H1 (cell line): ENCODE data around the gene MGAT5. TPM values are rescaled to one million over a fixed set of nuclear protein-coding genes. Genes with fewer than 3 reads are reported as not detected.

Source experiments
- CTCF ChIA-PET: fragments of 300-600 bp; sonication (Branson Sonifier 250); formaldehyde crosslinking; loops from one replicate; lab custom pipeline; 2021; ENCODE audit not compliant: partially characterized antibody; lab: Charles Lee
- POLR2A ChIA-PET: fragments of 300-600 bp; sonication (Branson Sonifier 250); formaldehyde crosslinking; loops from one replicate; lab custom pipeline; 2021; ENCODE audit warnings: inconsistent platforms; ENCODE audit not compliant: partially characterized antibody; lab: Charles Lee
- DNase-seq, 2 experiments: peaks; one replicate each; pipeline versions ENCODE4 v3.0.0 to v3.0.0-alpha.2; 2010 to 2022; ENCODE audit warnings: low spot score in 2 of 2, low read depth in 1 of 2, mixed read lengths in 1 of 2
- FAIRE-seq: peaks from 2 replicates; lab custom pipeline; 2011; peaks lifted over from hg19 to GRCh38; lab: Jason Lieb, UNC
- H2AFZ ChIP-seq: 2 replicates; pipeline ENCODE4 v1.8.1; 2012; ENCODE audit warnings: low read length, inconsistent platforms
- H2AK5ac ChIP-seq: 2 replicates; pipeline ENCODE4 v1.6.1; 2013; ENCODE audit warnings: low read depth, low read length
- H2BK120ac ChIP-seq: replicated peaks from 2 replicates; pipeline ENCODE3; 2013; ENCODE audit warnings: low read depth, low read length, inconsistent platforms
- H2BK12ac ChIP-seq: 2 replicates; pipeline ENCODE4 v1.6.1; 2013; ENCODE audit warnings: low read depth, low read length
- H2BK15ac ChIP-seq: 2 replicates; pipeline ENCODE4 v1.6.1; 2013; ENCODE audit warnings: low read length
- H2BK20ac ChIP-seq: 2 replicates; pipeline ENCODE4 v1.6.1; 2013; ENCODE audit warnings: low read length
- H2BK5ac ChIP-seq: 2 replicates; pipeline ENCODE4 v1.6.1; 2013; ENCODE audit warnings: low read depth, low read length
- H3K14ac ChIP-seq: 2 replicates; pipeline ENCODE4 v1.6.1; 2013; ENCODE audit warnings: inconsistent platforms; ENCODE audit not compliant: insufficient read length
- H3K18ac ChIP-seq: 2 replicates; pipeline ENCODE4 v1.6.1; 2013; ENCODE audit warnings: low read length; ENCODE audit errors: extremely low read depth
- H3K23ac ChIP-seq: 2 replicates; pipeline ENCODE4 v1.6.1; 2013; ENCODE audit warnings: inconsistent platforms; ENCODE audit not compliant: insufficient read length
- H3K23me2 ChIP-seq: 2 replicates; pipeline ENCODE4 v1.6.1; 2013; ENCODE audit warnings: low read depth, low read length
- H3K27ac ChIP-seq: 2 replicates; pipeline ENCODE4 v1.6.1; 2011; ENCODE audit warnings: low read depth, low read length, inconsistent platforms
- H3K27me3 ChIP-seq, 4 experiments: replicated peaks in 1 of 4; 1 replicate in 1 of 4; 2 replicates in 3 of 4; pipeline versions ENCODE4 v1.6.1 to v1.8.1; 2011 to 2013; ENCODE audit warnings: low read length in 3 of 4, mild to moderate bottlenecking in 3 of 4, inconsistent platforms in 2 of 4, mixed read lengths in 2 of 4, moderate library complexity in 1 of 4; ENCODE audit not compliant: control insufficient read depth in 3 of 4, insufficient read depth in 3 of 4; ENCODE audit errors: extremely low read depth in 1 of 4
- H3K36me3 ChIP-seq, 4 experiments: 2 replicates each; pipeline versions ENCODE4 v1.6.1 to v1.8.1; 2011 to 2013; ENCODE audit warnings: mild to moderate bottlenecking in 4 of 4, low read length in 3 of 4, moderate library complexity in 2 of 4, control low read depth in 1 of 4, inconsistent platforms in 1 of 4; ENCODE audit not compliant: insufficient read depth in 4 of 4, control insufficient read depth in 2 of 4
- H3K4ac ChIP-seq: replicated peaks from 2 replicates; pipeline ENCODE3; 2013; ENCODE audit warnings: low read length, low read depth, mixed read lengths, inconsistent platforms; ENCODE audit not compliant: insufficient read length
- H3K4me1 ChIP-seq, 4 experiments: replicated peaks in 1 of 4; 1 replicate in 1 of 4; 2 replicates in 3 of 4; pipeline versions ENCODE4 v1.6.1 to v1.8.1; 2011 to 2013; ENCODE audit warnings: low read length in 3 of 4, inconsistent platforms in 2 of 4, mixed read lengths in 1 of 4; ENCODE audit not compliant: insufficient read depth in 4 of 4, control insufficient read depth in 3 of 4
- H3K4me2 ChIP-seq, 2 experiments: 2 replicates each; pipeline versions ENCODE4 v1.6.1 to v1.8.1; 2011 to 2013; ENCODE audit warnings: low read depth in 2 of 2, low read length in 2 of 2, control low read depth in 1 of 2, inconsistent platforms in 1 of 2, mild to moderate bottlenecking in 1 of 2; ENCODE audit not compliant: insufficient read depth in 1 of 2
- H3K4me3 ChIP-seq, 4 experiments: fragments of 200-600, 300-600 bp in 1 of 4; sonication (generic), shearing (Covaris generic), sonication (Bioruptor Twin) in 1 of 4; 2 replicates each; pipeline versions ENCODE4 v1.5.1 to v1.8.1; 2011 to 2016; ENCODE audit warnings: low read length in 4 of 4, low read depth in 3 of 4, control low read depth in 2 of 4, inconsistent platforms in 2 of 4, mild to moderate bottlenecking in 2 of 4, mixed read lengths in 1 of 4, moderate library complexity in 1 of 4; ENCODE audit not compliant: insufficient read depth in 2 of 4; ENCODE audit errors: extremely low read depth in 1 of 4
- H3K56ac ChIP-seq: replicated peaks from 2 replicates; pipeline ENCODE3; 2013; ENCODE audit warnings: low read depth, mild to moderate bottlenecking, mixed read lengths, low read length, inconsistent platforms; ENCODE audit not compliant: insufficient read length
- H3K79me1 ChIP-seq: 2 replicates; pipeline ENCODE4 v1.6.1; 2013; ENCODE audit warnings: low read depth, low read length, control low read depth
- H3K79me2 ChIP-seq, 2 experiments: 2 replicates each; pipeline versions ENCODE4 v1.6.1 to v1.8.1; 2012 to 2013; ENCODE audit warnings: low read length in 2 of 2, mild to moderate bottlenecking in 2 of 2, inconsistent platforms in 1 of 2; ENCODE audit not compliant: insufficient read depth in 2 of 2, control insufficient read depth in 1 of 2
- H3K9ac ChIP-seq, 4 experiments: replicated peaks in 1 of 4; 1 replicate in 1 of 4; 2 replicates in 3 of 4; pipeline versions ENCODE4 v1.6.1 to v1.8.1; 2011 to 2013; ENCODE audit warnings: low read depth in 3 of 4, low read length in 3 of 4, control low read depth in 2 of 4, mild to moderate bottlenecking in 2 of 4, moderate library complexity in 2 of 4, inconsistent platforms in 1 of 4; ENCODE audit errors: extremely low read depth in 1 of 4
- H3K9me3 ChIP-seq, 2 experiments: 2 replicates each; pipeline versions ENCODE4 v1.6.1 to v1.8.1; 2012 to 2013; ENCODE audit warnings: mild to moderate bottlenecking in 2 of 2, moderate library complexity in 2 of 2, control low read depth in 1 of 2, inconsistent platforms in 1 of 2, low read depth in 1 of 2, low read length in 1 of 2, mixed read lengths in 1 of 2; ENCODE audit not compliant: insufficient read depth in 2 of 2
- H4K20me1 ChIP-seq, 2 experiments: replicated peaks in 1 of 2; 2 replicates each; pipeline versions ENCODE3 to v1.8.1; 2011 to 2013; ENCODE audit warnings: inconsistent platforms in 2 of 2, low read length in 2 of 2, mild to moderate bottlenecking in 1 of 2; ENCODE audit not compliant: insufficient read depth in 2 of 2, control insufficient read depth in 1 of 2
- H4K5ac ChIP-seq: 2 replicates; pipeline ENCODE4 v1.6.1; 2013; ENCODE audit warnings: low read length, low read depth, mixed read lengths, inconsistent platforms; ENCODE audit not compliant: insufficient read length
- H4K8ac ChIP-seq: 2 replicates; pipeline ENCODE4 v1.8.0; 2013; ENCODE audit warnings: mild to moderate bottlenecking, moderate library complexity, low read length, inconsistent platforms; ENCODE audit not compliant: insufficient read depth; ENCODE audit errors: extremely low read depth
- H4K91ac ChIP-seq: replicated peaks from 2 replicates; pipeline ENCODE3; 2013; ENCODE audit warnings: low read length, mixed read lengths, inconsistent platforms; ENCODE audit not compliant: insufficient read length
- ATF3 ChIP-seq: IDR thresholded peaks from 2 replicates; pipeline ENCODE4 v1.6.1; 2011; ENCODE audit warnings: low read depth, mild to moderate bottlenecking, low read length; ENCODE audit not compliant: insufficient read depth
- CTCF ChIP-seq, 3 experiments: IDR thresholded peaks; 1 replicate in 2 of 3; 2 replicates in 1 of 3; pipeline versions ENCODE4 v1.5.1 to v1.6.1; 2011; ENCODE audit warnings: low read length in 3 of 3, mild to moderate bottlenecking in 3 of 3, inconsistent platforms in 2 of 3, low read depth in 1 of 3, moderate library complexity in 1 of 3; ENCODE audit not compliant: insufficient read depth in 1 of 3; ENCODE audit errors: control extremely low read depth in 1 of 3
- E2F6 ChIP-seq: IDR thresholded peaks from 2 replicates; pipeline ENCODE4 v1.6.1; 2012; ENCODE audit warnings: inconsistent platforms
- FOSL1 ChIP-seq: IDR thresholded peaks from 2 replicates; pipeline ENCODE4 v1.6.1; 2011; ENCODE audit warnings: mild to moderate bottlenecking, low read depth, low read length, moderate library complexity; ENCODE audit not compliant: insufficient read depth
- POLR2AphosphoS5 ChIP-seq: IDR thresholded peaks from 2 replicates; pipeline ENCODE4 v1.6.1; 2011; ENCODE audit warnings: low read depth, low read length
- POU5F1 ChIP-seq: IDR thresholded peaks from 2 replicates; pipeline ENCODE4 v1.6.1; 2011; ENCODE audit warnings: low read depth, mild to moderate bottlenecking, low read length, moderate library complexity
- YY1 ChIP-seq: IDR thresholded peaks from 2 replicates; pipeline ENCODE4 v1.6.1; 2011; ENCODE audit warnings: low read depth, mild to moderate bottlenecking, low read length
- WGBS, 2 experiments: shearing (Covaris generic) in 1 of 2; methylation state at CpG; one replicate each; pipeline versions ENCODE4 v1.1.6 to v1.1.7; 2013 to 2015; ENCODE audit warnings: low lambda C conversion rate in 2 of 2, mixed read lengths in 2 of 2, inconsistent platforms in 1 of 2, low coverage in 1 of 2, missing lambda C conversion rate in 1 of 2; ENCODE audit not compliant: insufficient replicate concordance in 2 of 2, insufficient coverage in 1 of 2, insufficient read length in 1 of 2; ENCODE audit errors: extremely low coverage in 1 of 2, missing lambda C conversion rate in 1 of 2; 5-methylcytosine and 5-hydroxymethylcytosine counted together
- polyA plus RNA-seq, 7 experiments: library from polyadenylated mRNA; depleted of rRNA in 3 of 7; stranded (reverse) in 5 of 7; unstranded in 2 of 7; fragments of >200 nt in 5 of 7; fragments of 200-250 nt in 2 of 7; gene quantifications; 1 replicate in 5 of 7; 2 replicates in 1 of 7; 4 replicates in 1 of 7; pipeline versions ENCODE4 v1.2.1 to v1.2.3, GENCODE V29; 2011 to 2013; ENCODE audit warnings: missing spikeins in 2 of 7, mixed read lengths in 2 of 7
- total RNA-seq: library from RNA; stranded (reverse); fragmentation: NEBNext Ultra II Directional; extraction: Animal tissue kit (Norgen Biotek cat#: 25700); gene quantifications from 2 replicates; pipeline ENCODE4 v1.2.1, GENCODE V29; 2021

The MGAT5 gene
- total and polyA plus RNA-seq, 2 of the 8 experiments (the other 6 are each of a cell fraction or from before 2014, with no cell fraction given): 11.2 to 49.2 TPM

GRCh38 chr2:134301099-134301927 lies 47.4 kb downstream of the MGAT5 start:
- no peaks in the 10 kb centered on the region; the same call in 1 of the 2 replicates for H3K79me1 ChIP-seq
- H3K56ac ChIP-seq: no peak overlapping the region
- H4K8ac ChIP-seq: no peak overlapping the region
- no peak overlapping the region for H3K4ac ChIP-seq
- TF ChIP-seq YY1: no peak
- TF ChIP-seq CTCF (IDR thresholded peaks at IDR 0.05; ENCODE audit: control extremely low read depth in 1 of 3, insufficient read depth in 1 of 3, low read depth in 1 of 3, low read length in 3 of 3): no peak
- no peak for TF ChIP-seq POLR2AphosphoS5
- no peak for TF ChIP-seq E2F6
- TF ChIP-seq FOSL1: no peak
- TF ChIP-seq ATF3: no peak
- no peak for TF ChIP-seq POU5F1
- H3K4me1 ChIP-seq: peaks cover 0 to 4% (median 3%) of the 10 kb centered on the region in 4 experiments; a peak in 3 of 7 replicates
- no peaks in the 10 kb centered on the region for H3K9me3 ChIP-seq
- H3K23ac ChIP-seq: no peak overlapping the region
- 79% methylated on average over 8 of the region's 8 CpGs; no CpG with 5 or more reads in 1 of the 2 experiments for WGBS, 2 experiments
- ChIA-PET CTCF (interaction anchor here (0.9 kb wide), 1 partner anchor 183 kb away, joined by 5 read pairs; no protein-coding TSS in a partner anchor), POLR2A (no interaction called here)
- no peak overlapping the region for H2AK5ac ChIP-seq
- H2BK15ac ChIP-seq: no peak overlapping the region
- no peak overlapping the region for H2BK12ac ChIP-seq
- H3K4me2 ChIP-seq: no peak overlapping the region
- no peak overlapping the region for H2BK120ac ChIP-seq
- no peaks in the 10 kb centered on the region for H3K79me2 ChIP-seq
- no peak overlapping the region for H2BK20ac ChIP-seq
- FAIRE-seq (no peak), DNase-seq (no peak)
- no peak overlapping the region for H3K9ac ChIP-seq
- H2AFZ ChIP-seq: no peak overlapping the region
- H4K20me1 ChIP-seq: peaks cover 0 to 3% of the 10 kb centered on the region in 2 experiments
- H3K23me2 ChIP-seq: no peaks in the 10 kb centered on the region; the same call in 1 of the 2 replicates
- H3K4me3 ChIP-seq: no peak overlapping the region
- no peak overlapping the region for H4K91ac ChIP-seq
- H2BK5ac ChIP-seq: no peak overlapping the region
- no peaks in the 10 kb centered on the region for H3K36me3 ChIP-seq
- H3K14ac ChIP-seq: no peak overlapping the region
- no peak overlapping the region for H4K5ac ChIP-seq
- H3K27me3 ChIP-seq: no peaks in the 10 kb centered on the region
- no peak overlapping the region for H3K27ac ChIP-seq
- no peak overlapping the region for H3K18ac ChIP-seq
